Hypothalamus (tissue), 51 donors: ENCODE results near the gene DNAJB12.
"Not testable (repeated sequence)": the region's sequence is repeated elsewhere in the genome, so short reads cannot be mapped to it uniquely, and the experiment has no call there.

Source experiments
- DNase-seq, 51 donors: peaks; one replicate each; lab custom pipeline; 2025; lab: John Stamatoyannopoulos, UW

DNAJB12 gene

DNA sequence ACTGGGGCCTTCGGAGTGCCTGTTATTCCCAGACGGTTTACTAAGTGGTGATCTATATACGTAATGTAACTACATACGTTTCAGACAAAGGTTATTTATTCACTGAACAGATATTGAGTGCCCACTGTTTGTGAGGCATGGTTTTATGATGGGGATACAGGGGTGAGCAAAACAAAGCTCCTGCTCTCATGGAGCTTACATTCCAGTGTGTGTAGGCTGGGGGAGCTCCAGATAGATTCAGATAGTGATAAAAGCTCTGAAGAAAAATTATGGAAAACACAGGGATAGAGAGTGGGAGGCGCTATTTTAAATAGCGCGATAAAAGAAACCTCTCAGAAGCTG is 466 bp upstream of the DNAJB12 start:
- no peak for DNase-seq

DNA sequence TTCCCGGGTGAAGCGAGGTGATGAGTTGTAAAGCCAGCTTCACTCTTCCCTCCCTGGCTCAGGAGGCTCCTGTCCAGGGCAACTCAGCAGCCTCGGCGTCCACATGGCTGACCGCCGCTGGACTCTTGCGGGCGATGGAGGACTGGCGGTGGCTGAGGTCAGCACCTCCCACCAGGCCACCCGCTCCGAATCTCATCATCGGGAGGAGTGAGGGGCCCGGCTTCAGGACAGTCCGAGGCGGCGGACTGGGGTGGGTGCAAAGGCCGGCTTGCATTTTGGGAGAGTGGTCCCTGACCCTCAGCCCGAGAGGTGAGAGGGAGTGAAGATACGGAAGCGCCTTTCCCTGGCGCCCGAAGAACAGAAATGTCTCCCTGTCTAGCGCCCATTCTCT is 759 bp downstream of the DNAJB12 start:
- peak in 8 of 51 donors; percentile 40 to 69 (median 62) for DNase-seq

GRCh38 chr10:72353028-72353964 is 1.4 kb downstream of the DNAJB12 start:
- peak in 4 of 51 donors; percentile 32 to 60 (median 37) for DNase-seq

- no peak for DNase-seq
Measured at GRCh38 chr10:72351479-72351878, 3.2 kb downstream of the DNAJB12 start.

GRCh38 chr10:72349438-72349837 is 5.3 kb downstream of the DNAJB12 start:
- DNase-seq = no peak

DNA sequence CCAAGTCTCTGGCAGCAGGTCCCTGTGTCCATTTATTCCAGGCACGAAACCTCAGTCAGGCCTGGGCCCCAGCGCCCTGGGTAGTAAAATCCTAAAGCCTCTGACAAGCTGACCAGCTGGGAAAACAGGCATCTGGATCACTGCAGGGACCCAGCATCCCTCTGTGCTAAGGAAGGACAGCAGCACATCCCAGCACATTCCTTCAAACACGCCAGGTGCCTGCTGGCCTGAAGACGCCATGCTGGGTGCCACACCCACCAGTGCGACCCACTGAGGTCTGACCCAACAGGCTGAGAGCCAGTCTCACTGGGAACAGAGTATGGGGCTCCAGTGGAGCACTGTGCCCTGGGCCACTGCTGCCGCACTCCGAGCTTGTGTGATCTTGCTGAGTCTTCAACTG is 6.4 kb downstream of the DNAJB12 start:
- no peak for DNase-seq

DNA sequence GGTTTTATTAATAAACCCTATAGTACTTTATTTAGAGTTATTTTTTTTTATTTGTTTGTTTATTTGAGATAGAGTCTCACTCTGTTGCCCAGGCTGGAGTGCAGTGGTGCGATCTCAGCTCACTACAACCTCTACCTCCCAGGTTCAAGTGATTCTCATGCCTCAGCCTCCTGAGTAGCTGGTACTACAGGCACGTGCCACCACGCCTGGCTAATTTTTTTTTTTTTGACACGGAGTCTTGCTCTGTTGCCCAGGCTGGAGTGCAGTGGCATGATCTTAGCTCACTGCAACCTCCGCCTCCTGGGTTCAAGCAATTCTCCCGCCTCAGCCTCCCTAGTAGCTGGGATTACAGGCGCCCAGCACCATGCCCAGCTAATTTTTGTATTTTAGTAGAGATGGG is 8.6 kb downstream of the DNAJB12 start:
- DNase-seq = not testable (repeated sequence)

DNA sequence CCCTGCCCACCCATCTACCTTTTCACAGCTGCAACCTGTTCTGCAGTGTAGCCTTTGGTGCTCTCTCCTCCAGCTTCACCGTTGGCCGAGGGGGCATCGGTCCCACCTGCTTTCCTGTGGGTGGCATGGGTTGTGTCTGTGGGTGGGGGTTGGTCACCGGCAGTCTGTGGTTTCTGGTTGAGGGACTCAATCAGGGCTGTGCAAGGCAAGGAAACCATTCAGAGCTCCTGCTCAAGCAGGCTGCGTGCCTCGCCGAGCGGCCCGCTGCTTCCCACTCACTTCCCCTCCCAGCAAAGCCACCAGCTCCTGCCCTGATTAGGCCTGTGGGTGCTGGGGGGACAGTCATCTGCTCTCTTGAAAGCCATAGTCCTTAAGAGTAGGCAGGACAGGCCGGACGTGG is 9.8 kb downstream of the DNAJB12 start:
- no peak for DNase-seq

DNA sequence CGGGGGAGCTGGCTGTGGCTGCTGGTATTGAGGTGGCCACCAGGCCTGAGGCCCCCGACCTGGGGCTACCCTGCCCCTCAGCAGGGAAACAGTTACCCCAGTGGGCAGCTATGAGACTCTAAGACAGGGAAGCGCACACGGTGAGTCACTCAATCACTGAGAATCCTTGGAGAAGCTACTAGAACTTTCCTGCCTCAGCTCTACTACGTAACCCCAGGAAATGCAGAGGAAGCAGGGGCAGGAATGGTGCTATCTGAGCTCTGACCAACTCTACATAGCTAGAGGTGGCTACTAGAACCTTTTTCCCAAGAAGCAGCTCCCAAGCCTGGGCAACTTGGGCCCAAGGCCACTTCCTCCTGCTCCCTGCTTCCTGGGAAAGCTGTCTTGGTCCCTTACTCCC is 11.8 kb downstream of the DNAJB12 start:
- DNase-seq = no peak

- peak in 33 of 51 donors; percentile 13 to 72 (median 52) for DNase-seq
Measured at GRCh38 chr10:72340510-72341261, 14.0 kb downstream of the DNAJB12 start.

GRCh38 chr10:72338180-72338579 is 16.5 kb downstream of the DNAJB12 start:
- DNase-seq = no peak

GRCh38 chr10:72337722-72338121 is 17.0 kb downstream of the DNAJB12 start:
- DNase-seq = no peak

DNA sequence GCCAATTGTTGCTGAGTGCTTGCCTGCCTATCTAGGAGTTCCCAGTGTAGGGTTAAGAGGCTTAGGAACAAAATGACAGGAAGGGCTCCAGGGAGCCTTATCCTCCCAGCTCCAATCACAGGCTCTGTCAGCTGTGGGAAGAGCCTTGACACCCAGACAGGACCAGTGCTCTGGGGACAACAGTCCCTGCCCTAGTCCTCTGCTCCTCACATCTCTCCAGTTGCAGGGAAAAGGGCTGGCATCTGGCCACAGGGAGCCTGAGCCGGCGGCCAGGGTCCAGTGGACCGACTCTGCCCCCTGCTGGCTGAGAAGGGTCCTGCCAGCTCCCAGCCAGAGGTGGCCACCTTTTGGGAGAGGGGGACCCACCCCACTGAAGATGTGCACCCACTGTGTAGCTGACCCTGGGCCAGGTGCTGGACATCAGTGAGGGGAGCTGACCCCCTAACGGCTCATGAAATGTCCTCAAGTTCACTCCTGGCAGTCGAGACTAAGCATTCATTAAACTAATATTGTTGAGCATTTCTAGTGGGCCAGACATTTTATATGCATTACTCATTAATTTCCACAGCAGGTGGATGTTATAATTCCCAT is 17.6 kb downstream of the DNAJB12 start:
- DNase-seq = peak in 47 of 51 donors; percentile 10 to 86 (median 67)

- no peak for DNase-seq
Measured at GRCh38 chr10:72336259-72337038, 18.3 kb downstream of the DNAJB12 start.

GRCh38 chr10:72335394-72336258 is 19.1 kb downstream of the DNAJB12 start:
- peak in 2 of 51 donors; percentile 24 to 25 for DNase-seq

GRCh38 chr10:72334825-72335393 is 19.8 kb downstream of the DNAJB12 start:
- DNase-seq = peak in 35 of 51 donors; percentile 28 to 85 (median 68)

DNA sequence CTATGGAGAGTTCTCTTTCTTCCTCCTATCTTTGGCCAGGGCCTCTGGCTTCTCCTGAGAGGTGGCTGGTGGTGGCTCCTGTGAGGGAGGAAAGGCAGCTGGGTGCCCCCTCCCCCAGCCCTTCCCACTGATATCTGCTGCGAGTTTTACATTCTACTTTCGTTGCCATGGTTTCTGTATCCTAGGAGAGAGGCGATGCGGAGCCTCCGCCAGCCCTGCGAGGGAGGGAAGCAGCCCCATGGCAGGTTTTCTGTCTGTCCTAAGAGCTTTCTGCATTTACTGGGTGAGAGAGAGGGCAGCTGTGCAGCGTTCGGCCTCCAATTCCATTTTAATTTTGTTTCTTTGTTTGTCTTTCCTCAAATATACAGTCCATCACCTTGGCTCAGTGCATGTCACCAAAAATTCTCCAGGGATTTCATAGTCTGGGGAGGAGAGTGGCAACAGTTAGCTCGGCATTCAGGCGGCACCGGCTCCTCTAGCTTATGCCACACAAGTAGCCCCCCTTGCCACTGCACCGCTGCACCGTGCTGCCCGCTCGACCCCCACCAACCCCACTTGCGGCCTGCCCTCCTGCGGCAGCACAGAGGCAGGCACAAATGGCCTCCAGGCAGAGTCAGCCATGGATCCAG is 20.4 kb downstream of the DNAJB12 start:
- peak in 31 of 51 donors; percentile 32 to 84 (median 52) for DNase-seq

- no peak for DNase-seq
Measured at GRCh38 chr10:72333112-72334015, 21.4 kb downstream of the DNAJB12 start.
